ENCODE measurements around the gene OR6J1. TPM values are rescaled to one million over a fixed set of nuclear protein-coding genes. Genes with fewer than 3 reads are reported as not detected.

Gene OR6J1
- not detected in 2 replicates for total RNA-seq

GRCh38 chr14:22644305-22644635, at the start of gene OR6J1:
Gene OR6J1 (minus strand): TSS chr14:22644352. CDS start chr14:22634811, 9,541 bp downstream.

DNA sequence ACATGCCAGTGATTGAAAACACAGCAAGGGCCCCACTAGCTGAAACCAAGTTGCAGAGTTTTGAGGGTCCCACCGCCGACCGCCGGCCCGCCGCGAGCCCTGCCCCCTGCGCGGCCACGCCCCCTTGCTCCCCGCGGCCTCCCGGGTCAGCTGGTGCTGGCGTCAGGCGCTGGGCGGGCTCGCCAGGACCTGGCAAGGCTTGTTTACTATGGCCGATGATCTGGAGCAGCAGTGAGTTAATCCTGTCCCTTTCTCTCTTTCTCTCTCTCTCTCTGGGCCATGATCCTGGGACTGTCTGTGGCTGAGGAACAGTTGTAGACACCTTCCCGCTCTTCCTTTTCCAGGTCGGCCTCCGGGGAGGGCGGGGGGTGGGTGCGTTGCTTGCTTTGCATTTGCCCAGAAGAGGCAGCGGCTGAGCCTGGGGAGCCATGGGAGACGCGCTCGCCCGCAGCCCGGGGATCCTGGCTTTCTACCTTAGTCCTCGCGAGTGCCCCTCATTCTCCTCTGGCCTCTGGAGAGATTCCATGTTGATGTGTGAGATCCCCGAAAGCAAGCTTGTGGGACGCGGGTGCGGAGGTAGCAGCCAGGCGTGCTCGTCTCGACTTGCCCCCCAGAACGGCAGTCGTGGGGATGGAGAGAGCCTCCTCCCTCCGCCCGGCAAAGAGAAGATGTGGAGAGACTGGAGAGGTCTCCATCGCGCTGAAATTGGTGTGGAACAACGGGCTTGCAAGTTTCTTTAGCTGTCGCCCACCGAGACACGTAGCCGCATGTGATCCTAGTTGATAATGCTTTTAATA, 45.9 kb downstream of the OR6J1 start, which contains the start of gene ABHD4:
ABHD4 (plus strand) TSS at position 202 of the 797 bp plus-strand sequence; CDS start at position 209, 7 bp downstream.

GRCh38 chr14:22589096-22589839, 54.9 kb downstream of the OR6J1 start, which contains the start of gene DAD1:
Gene DAD1 (minus strand): TSS chr14:22589224. CDS start chr14:22589157, 67 bp downstream.

Other genes starting within 250 kb of the OR6J1 start
- gene DAD1, start 55.1 kb downstream of the OR6J1 start, total RNA-seq, result 241 and 322 TPM in 2 replicates
- 5.0 and 14.2 TPM in 2 replicates for gene ABHD4, start 46.1 kb downstream of the OR6J1 start, total RNA-seq
- 46.9 and 59.7 TPM in 2 replicates for gene OXA1L, start 122.3 kb upstream of the OR6J1 start, total RNA-seq
- gene SLC7A7, start 171.1 kb upstream of the OR6J1 start, total RNA-seq, result 6.2 and 6.9 TPM in 2 replicates
- gene MRPL52, start 185.5 kb upstream of the OR6J1 start, total RNA-seq, result 33.3 and 63.5 TPM in 2 replicates
- gene MMP14, start 192.2 kb upstream of the OR6J1 start, total RNA-seq, result 104 and 135 TPM in 2 replicates
- gene LRP10, start 227.4 kb upstream of the OR6J1 start, total RNA-seq, result 46.9 and 80.0 TPM in 2 replicates
- not detected in 2 replicates for gene REM2, start 238.9 kb upstream of the OR6J1 start, total RNA-seq

Data from bladder microvascular endothelial cell (primary cell).